ENCODE measurements around the gene IL25. TPM values are rescaled to one million over a fixed set of nuclear protein-coding genes. Genes with fewer than 3 reads are reported as not detected.

Gene IL25
- total and polyA plus RNA-seq, 2 experiments from 2014 or later = not detected

DNA sequence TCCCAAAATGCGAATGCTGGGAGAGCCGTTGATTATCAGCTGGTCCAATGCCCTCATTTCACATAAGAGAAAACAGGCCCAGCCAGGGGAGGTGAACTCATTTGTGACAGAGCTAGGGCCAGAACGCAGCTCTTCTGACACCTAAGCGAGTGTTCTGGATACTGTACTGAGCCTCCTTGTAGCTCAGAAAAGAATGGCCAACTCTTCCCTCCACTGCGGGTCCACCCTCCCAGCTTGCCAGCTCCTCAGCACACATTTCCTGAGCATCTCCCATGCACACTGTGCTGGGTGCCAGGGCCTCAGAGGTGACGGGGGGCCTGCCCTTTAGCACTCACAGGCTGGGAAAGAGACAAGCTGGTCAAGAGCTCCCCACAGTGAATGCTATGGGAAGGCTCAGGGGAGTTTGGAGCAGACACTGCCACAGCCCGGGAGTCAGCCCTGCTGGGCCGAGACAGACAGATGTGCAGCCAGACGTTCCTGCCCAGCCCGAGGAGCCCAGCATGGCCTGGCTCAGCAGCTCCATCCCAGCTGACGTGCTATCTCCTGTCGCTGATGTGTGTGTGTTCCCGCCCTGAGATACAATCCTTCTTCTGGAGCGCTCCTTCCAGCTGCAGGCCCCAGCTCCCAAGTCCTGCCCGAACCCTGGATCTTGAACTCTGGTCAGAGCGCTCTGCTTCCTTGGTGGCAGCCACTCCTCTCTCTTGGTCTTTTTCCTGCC, 7.7 kb downstream of the IL25 start:
- Mint-ChIP-seq H3K27ac (no peak overlapping the region), H3K9me3 (no peaks in the 10 kb centered on the region; the same call in 2 of the 3 replicates), H3K4me3 (no peak overlapping the region; the same call in 2 of the 3 replicates), H3K4me1 (peaks cover 19% of the 10 kb centered on the region), H3K36me3 (ENCODE audit: low read depth) (no peaks in the 10 kb centered on the region), H3K27me3 (ENCODE audit: insufficient read depth, low read depth, poor library complexity) (peaks cover 23% of the 10 kb centered on the region)
- no peaks in the 10 kb centered on the region for H3K9me2 ChIP-seq (ENCODE audit: insufficient read depth)
- H2AFZ ChIP-seq = no peak overlapping the region
- peaks cover 31% of the 10 kb centered on the region; the same call in 1 of the 2 replicates for H3K27me3 ChIP-seq (ENCODE audit: insufficient read depth)
- no peak overlapping the region for H3K4me3 ChIP-seq
- no peak overlapping the region for H3K4me2 ChIP-seq
- H3K79me2 ChIP-seq (replicated peaks; ENCODE audit: insufficient read depth) = no peaks in the 10 kb centered on the region
- TF ChIP-seq, protein P1, sequence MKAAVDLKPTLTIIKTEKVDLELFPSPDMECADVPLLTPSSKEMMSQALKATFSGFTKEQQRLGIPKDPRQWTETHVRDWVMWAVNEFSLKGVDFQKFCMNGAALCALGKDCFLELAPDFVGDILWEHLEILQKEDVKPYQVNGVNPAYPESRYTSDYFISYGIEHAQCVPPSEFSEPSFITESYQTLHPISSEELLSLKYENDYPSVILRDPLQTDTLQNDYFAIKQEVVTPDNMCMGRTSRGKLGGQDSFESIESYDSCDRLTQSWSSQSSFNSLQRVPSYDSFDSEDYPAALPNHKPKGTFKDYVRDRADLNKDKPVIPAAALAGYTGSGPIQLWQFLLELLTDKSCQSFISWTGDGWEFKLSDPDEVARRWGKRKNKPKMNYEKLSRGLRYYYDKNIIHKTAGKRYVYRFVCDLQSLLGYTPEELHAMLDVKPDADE (IDR thresholded peaks at IDR 0.05) = no peak
- TF ChIP-seq EZH2phosphoT487 (IDR thresholded peaks at IDR 0.05; ENCODE audit: unreplicated experiment) (no peak), CREB1 (CRISPR knock-in tag; IDR thresholded peaks at IDR 0.05; ENCODE audit: low read depth) (no peak), JUNB (IDR thresholded peaks at IDR 0.05; ENCODE audit: unreplicated experiment) (no peak), STAT1 (IDR thresholded peaks at IDR 0.05; ENCODE audit: unreplicated experiment) (no peak), CTCF (conservative IDR thresholded peaks at IDR 0.05; ENCODE audit: low read depth in 2 of 2) (no peak), ZNF114 (CRISPR knock-in tag; IDR thresholded peaks at IDR 0.05) (no peak), REST (IDR thresholded peaks at IDR 0.05; ENCODE audit: unreplicated experiment) (no peak), NANOG (IDR thresholded peaks at IDR 0.05; ENCODE audit: borderline replicate concordance) (no peak), POLR2AphosphoS5 (IDR thresholded peaks at IDR 0.05; ENCODE audit: low read depth) (no peak), EZH2 (IDR thresholded peaks at IDR 0.05; ENCODE audit: low read depth, unreplicated experiment) (no peak), ZNF331 (CRISPR knock-in tag; IDR thresholded peaks at IDR 0.05; ENCODE audit: low read depth) (no peak)
- TF ChIP-seq, protein P2, sequence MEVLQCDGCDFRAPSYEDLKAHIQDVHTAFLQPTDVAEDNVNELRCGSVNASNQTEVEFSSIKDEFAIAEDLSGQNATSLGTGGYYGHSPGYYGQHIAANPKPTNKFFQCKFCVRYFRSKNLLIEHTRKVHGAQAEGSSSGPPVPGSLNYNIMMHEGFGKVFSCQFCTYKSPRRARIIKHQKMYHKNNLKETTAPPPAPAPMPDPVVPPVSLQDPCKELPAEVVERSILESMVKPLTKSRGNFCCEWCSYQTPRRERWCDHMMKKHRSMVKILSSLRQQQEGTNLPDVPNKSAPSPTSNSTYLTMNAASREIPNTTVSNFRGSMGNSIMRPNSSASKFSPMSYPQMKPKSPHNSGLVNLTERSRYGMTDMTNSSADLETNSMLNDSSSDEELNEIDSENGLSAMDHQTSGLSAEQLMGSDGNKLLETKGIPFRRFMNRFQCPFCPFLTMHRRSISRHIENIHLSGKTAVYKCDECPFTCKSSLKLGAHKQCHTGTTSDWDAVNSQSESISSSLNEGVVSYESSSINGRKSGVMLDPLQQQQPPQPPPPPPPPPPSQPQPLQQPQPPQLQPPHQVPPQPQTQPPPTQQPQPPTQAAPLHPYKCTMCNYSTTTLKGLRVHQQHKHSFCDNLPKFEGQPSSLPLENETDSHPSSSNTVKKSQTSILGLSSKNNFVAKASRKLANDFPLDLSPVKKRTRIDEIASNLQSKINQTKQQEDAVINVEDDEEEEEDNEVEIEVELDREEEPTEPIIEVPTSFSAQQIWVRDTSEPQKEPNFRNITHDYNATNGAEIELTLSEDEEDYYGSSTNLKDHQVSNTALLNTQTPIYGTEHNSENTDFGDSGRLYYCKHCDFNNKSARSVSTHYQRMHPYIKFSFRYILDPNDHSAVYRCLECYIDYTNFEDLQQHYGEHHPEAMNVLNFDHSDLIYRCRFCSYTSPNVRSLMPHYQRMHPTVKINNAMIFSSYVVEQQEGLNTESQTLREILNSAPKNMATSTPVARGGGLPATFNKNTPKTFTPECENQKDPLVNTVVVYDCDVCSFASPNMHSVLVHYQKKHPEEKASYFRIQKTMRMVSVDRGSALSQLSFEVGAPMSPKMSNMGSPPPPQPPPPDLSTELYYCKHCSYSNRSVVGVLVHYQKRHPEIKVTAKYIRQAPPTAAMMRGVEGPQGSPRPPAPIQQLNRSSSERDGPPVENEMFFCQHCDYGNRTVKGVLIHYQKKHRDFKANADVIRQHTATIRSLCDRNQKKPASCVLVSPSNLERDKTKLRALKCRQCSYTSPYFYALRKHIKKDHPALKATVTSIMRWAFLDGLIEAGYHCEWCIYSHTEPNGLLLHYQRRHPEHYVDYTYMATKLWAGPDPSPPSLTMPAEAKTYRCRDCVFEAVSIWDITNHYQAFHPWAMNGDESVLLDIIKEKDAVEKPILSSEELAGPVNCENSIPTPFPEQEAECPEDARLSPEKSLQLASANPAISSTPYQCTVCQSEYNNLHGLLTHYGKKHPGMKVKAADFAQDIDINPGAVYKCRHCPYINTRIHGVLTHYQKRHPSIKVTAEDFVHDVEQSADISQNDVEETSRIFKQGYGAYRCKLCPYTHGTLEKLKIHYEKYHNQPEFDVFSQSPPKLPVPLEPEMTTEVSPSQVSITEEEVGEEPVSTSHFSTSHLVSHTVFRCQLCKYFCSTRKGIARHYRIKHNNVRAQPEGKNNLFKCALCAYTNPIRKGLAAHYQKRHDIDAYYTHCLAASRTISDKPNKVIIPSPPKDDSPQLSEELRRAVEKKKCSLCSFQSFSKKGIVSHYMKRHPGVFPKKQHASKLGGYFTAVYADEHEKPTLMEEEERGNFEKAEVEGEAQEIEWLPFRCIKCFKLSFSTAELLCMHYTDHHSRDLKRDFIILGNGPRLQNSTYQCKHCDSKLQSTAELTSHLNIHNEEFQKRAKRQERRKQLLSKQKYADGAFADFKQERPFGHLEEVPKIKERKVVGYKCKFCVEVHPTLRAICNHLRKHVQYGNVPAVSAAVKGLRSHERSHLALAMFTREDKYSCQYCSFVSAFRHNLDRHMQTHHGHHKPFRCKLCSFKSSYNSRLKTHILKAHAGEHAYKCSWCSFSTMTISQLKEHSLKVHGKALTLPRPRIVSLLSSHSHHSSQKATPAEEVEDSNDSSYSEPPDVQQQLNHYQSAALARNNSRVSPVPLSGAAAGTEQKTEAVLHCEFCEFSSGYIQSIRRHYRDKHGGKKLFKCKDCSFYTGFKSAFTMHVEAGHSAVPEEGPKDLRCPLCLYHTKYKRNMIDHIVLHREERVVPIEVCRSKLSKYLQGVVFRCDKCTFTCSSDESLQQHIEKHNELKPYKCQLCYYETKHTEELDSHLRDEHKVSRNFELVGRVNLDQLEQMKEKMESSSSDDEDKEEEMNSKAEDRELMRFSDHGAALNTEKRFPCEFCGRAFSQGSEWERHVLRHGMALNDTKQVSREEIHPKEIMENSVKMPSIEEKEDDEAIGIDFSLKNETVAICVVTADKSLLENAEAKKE (CRISPR knock-in tag; IDR thresholded peaks at IDR 0.05) = no peak
- no peak for ATAC-seq
- no peaks in the 10 kb centered on the region for H3K36me3 ChIP-seq (ENCODE audit: insufficient read depth)
- no peak overlapping the region for H3K27ac ChIP-seq (ENCODE audit: low read depth)
- DNase-seq (ENCODE audit: low spot score) = no peak
- H3F3A ChIP-seq (replicated peaks; ENCODE audit: low read depth) = no peaks in the 10 kb centered on the region
- H3K4me1 ChIP-seq (ENCODE audit: insufficient read depth) = peaks cover 9% of the 10 kb centered on the region; the same call in 1 of the 2 replicates
- no peaks in the 10 kb centered on the region; the same call in 1 of the 2 replicates for H4K20me1 ChIP-seq (replicated peaks; ENCODE audit: insufficient read depth)

Data from GM23338 (cell line).